IPS-18c (cell line): ENCODE data around the gene EML1.
A peak's percentile ranks its signal among the peaks of the same experiment; 100 is the strongest.

Source experiments
- H3K4me3 ChIP-seq: 2 replicates; pipeline ENCODE4 v1.7.0; 2013; ENCODE audit warnings: low read depth, mild to moderate bottlenecking, low read length, moderate library complexity; ENCODE audit not compliant: insufficient read depth
- H3K9me3 ChIP-seq: one replicate; pipeline ENCODE4 v1.6.1; 2013; ENCODE audit warnings: mild to moderate bottlenecking, low read length, moderate library complexity; ENCODE audit not compliant: control insufficient read depth, insufficient read depth

The EML1 gene

DNA sequence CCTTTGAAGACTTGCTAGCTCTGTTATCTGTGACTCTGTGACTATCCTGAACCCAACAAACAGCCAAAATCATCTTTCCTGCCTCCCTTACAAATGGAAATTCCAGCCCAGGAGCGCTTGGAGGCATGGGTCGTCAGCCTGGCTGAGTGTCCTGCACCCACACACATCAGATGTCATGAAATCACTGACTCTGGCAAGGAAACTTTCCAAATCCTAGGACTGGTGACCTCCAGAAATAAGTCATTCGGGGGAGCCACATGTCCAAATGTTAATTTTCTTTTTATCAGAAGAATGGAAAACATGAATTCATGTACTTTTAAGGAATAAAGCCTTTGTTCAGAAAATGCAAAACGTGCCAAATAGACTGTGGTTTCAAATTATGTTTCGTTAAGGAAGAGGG is 175.7 kb downstream of the EML1 start:
- Histone ChIP-seq H3K9me3 (peaks cover 3% of the 10 kb centered on the region), H3K4me3 (no peak overlapping the region)

DNA sequence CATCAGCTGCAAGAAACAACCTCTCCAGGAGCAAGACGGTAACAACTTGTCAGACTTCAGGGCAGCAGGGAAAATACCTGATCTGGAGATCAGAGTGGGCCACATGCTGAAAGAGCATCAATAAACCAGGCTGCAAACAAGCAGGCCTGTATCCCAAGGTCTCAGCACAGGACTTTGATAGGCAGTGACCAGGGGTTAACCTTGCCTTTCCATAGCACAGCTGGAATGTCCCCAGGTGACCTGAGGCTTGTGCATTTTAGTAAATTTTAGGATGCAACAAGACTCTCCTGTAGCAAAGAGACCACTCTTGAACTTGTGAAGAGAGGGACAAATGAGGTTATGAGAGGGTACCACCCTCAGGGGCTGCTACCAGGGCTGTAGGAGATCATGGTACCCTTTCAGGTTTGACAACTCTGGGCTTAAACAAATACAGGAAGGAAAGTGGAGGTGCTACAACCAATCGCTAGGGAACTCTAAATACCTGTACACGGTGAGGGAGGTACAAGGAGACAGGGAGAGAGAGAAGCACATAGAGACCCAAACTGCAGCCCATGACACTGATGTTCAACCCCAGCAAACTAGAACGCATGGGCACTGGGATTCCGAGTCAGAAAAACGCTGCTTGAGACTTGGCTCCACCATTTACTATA is 176.6 kb downstream of the EML1 start:
- Histone ChIP-seq H3K9me3 (peaks cover 3% of the 10 kb centered on the region), H3K4me3 (no peak overlapping the region)

DNA sequence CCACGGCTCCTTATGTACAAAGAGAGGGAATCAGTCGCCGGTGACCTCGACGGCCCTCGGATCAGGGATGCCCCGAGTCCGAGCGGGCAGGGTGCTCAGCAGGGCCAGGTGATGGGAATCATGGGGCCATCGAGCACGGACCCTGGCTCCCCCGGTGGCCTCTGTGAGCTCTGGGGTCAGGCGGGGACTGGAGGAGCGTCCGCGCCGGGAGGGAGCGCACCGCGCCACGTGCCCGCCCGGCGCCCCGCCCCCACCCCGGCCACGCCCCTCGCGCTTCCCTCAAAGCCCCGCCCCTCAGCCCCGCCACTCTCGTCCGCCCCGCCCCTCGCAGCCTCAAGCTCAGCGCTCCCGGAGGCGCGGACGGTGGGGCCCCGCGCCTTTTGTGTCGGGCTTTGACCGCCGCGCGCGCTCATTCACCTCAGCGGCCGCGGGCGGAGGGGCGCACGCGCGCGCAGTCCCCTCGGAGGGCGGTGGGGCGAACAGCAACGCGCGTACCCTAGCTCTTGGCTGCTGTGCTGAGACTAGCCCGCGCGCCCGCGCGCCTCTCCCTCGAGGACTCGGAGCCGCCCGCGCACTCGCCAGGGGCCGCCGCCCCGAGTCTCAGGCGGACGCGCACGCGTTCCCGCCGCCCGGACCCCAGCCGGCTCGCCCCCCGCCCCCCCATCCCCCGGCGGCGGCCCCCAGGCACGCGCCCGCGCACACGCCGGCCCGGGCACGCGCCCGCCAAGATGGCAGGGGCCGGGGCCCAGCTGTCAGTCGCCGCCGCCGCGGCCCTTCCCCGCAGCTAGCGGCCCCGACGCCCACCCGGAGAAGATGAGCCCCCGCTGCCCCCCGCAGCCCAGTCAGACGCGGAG is 178.1 kb downstream of the EML1 start:
- peak overlapping the region; percentile 71 for H3K4me3 ChIP-seq
- peaks cover 3% of the 10 kb centered on the region for H3K9me3 ChIP-seq

DNA sequence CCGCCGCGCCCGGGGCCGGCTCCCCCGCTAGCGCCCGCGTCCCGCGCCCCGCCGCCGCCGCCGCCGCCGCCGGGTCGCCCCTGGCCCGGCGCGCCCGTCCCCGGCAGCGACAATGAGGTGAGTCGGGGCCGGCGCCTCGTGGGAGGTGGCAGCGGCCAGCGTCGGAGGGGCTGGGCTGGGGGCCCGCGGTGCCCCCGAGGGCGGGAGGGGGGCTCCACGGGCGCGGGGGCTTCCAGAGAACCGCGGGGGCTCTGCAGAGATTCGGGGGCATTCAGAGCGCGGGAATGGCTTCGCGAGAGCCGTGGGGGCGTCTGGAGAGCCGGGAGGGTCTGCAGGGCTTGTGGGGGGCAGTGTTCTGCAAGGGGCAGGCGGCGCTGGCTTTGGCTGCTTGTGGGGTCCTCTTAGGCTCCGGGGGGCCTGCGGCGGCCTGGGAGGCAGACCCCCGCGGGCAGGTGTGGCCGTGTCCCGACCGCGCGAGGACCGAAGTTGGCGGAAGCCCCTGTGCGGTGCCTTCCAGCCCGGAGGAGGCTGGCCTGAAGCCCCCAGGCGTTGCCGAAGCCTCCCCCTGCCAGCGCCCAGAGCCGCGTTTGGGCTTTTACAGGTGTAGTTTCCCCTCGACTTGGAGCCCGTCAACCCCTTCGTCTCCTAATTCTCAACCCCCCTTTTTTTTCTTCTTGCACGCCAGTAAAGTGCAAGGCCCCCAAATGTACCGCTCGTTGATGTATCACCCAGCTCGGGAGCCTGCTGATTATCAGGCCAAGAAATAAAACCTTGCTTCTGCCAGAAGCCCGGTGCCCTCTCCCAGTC is 178.9 kb downstream of the EML1 start:
- H3K4me3 ChIP-seq = peak overlapping the region; percentile 71
- H3K9me3 ChIP-seq = peaks cover 3% of the 10 kb centered on the region

DNA sequence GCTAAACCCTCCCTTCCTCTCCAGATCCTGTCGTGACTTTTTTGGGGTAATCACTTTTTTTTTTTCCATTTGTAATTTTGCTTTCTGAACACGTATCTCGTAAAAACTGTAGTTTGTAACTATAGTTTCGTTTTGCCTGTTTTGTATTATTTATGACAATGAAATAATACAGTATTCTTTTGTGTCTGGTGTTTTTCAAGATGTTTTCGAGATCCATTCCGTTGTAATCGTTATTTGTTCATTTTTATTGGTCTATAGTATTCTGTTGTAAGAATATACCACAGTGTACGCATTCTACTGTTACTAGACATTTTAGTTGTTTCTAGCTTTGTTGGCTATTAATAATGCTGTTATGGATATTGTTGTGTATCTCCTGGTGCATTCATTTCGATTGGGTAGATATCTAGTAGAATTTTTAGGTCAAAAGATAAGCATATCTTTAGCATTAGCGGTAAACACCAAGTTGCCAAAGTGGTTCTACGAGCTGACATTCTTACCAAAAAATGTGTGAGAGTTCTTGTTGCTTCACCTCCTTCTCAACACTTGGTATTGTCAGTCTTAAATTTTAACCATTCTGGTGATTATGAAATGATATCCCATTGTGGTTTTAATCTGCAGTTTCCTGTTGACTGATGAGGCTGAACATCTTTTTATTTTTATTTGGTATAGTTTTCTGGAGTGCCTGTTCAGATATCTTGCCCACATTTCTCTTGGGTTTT is 179.7 kb downstream of the EML1 start:
- peak overlapping the region; percentile 71 for H3K4me3 ChIP-seq
- H3K9me3 ChIP-seq = peaks cover 3% of the 10 kb centered on the region

DNA sequence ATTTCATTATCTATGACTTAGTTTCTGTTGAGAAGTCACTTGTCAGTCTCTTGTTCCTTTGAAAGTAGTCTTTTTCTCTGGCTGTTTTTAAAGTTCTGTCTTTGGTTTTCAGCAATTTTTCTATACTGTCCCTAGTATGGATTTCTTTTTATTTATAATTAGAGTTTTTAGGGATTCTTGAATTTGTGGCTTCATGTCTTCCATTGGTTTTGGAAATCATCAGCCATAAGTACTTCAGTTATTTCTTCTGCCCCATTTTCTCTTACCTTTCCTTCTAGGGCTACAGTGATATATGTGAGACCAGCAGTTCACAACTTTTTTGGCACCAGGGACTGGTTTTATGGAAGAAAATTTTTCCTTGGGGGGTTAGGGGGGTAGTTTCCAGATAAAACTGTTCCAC is 182.0 kb downstream of the EML1 start:
- Histone ChIP-seq H3K9me3 (no peaks in the 10 kb centered on the region), H3K4me3 (no peak overlapping the region)

DNA sequence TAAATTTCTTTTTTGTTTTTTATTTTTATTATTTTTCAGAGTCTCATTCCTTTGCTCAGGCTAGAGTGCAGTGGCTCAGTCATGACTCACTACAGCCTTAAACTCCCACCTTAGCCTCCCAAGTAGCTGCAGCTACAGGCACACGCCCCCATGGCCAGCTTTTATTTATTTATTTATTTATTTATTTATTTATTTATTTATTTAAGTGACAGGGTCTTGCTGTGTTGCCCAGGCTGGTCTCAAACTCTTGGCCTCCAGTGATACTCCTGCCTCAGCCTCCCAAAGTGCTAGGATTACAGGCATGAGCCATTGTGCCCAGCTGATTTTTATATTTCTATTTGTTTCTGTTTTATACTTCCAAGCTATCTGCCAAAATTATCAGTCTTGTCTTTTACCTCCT is 182.8 kb downstream of the EML1 start:
- Histone ChIP-seq H3K4me3 (no peak overlapping the region), H3K9me3 (no peaks in the 10 kb centered on the region)

DNA sequence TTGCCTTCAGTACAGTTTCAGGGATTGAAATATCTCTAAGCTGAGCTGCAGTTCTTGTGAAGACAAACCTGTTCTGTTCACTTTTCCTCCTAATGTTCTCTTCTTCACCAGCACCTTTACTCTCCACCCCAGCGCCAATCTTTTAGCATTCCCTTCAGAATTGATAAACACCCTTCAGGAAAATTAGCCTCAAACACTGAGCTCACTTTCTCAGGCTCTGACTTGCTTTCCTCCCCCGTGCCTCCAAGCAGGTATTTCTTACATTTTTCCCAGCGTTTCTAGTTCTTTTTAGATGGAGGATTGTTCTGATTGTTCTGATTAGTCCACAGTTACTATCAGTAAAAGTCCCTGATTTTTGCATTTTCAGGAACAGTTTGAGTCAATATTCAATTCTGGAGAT is 183.5 kb downstream of the EML1 start:
- Histone ChIP-seq H3K4me3 (no peak overlapping the region), H3K9me3 (no peaks in the 10 kb centered on the region)

DNA sequence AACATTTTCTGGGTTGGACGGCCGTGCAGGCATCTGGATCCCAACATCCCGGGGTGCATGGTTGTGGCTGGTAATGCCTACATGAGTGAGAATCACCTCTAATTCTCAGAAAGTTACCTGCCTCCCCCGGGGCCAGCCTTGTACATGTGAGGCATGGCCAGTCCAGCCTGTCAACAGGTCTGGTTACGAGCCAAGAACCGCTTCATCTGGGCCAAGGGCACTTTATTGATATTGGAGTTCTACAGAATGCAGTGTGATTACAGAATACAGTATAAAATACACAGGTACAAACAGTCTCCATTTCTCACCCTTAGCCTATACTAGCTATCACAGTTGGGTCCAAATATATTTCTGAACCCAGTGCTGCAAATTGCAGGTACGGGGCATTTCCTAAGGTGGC is 187.1 kb downstream of the EML1 start:
- Histone ChIP-seq H3K9me3 (no peaks in the 10 kb centered on the region), H3K4me3 (no peak overlapping the region)

DNA sequence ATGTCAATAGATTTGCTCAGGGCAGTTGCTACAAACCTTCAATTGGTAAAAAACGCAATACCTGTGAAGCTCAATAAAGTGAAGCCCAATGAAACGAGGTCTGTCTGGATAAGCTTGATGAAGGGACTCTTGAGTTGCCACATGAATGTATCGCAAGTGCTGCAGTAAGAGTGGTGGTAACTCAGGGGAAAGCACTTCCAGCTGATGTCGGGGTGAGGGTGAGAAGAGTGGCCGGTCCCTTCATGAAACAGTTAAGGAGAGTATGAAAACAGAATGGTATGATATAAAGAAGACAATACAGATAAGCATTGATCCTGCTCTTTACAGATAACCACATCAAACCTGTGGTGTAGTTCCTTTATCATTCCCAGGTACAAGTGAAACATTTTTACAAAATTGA is 188.6 kb downstream of the EML1 start:
- Histone ChIP-seq H3K4me3 (no peak overlapping the region), H3K9me3 (no peaks in the 10 kb centered on the region)

DNA sequence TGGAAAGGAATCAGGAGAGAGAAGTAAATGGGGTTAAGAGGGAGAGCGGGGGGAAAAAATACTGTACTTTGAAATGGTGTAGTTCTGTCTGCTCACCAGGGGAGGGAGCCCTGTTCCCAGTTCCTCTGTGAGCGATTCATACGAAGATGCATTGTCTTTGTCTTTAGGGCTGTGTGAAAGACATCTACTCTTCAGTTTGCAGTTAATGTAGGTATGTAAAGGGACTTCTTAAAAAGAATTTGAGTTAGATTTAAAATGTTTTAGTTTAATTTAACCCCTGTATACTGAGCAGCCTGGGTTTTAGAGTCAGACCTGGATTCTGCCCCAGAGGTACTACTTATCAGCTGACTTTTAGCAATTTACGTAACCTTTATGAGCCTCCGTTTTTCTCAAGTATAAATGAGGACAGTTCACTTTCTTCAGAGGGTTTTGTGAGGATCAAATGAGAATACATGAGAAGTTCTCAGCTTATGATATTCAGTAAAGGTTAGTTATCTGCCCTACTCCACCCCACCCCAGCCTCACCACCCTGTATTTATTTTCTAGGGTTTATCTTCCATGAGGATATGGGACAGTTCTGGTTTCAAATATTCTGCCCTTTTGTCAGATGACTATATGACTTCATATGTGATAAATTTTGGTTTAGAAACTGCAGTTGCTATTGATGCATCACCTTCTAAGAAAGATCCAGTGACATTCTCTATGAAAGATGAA is 189.5 kb downstream of the EML1 start:
- Histone ChIP-seq H3K4me3 (no peak overlapping the region), H3K9me3 (no peaks in the 10 kb centered on the region)

DNA sequence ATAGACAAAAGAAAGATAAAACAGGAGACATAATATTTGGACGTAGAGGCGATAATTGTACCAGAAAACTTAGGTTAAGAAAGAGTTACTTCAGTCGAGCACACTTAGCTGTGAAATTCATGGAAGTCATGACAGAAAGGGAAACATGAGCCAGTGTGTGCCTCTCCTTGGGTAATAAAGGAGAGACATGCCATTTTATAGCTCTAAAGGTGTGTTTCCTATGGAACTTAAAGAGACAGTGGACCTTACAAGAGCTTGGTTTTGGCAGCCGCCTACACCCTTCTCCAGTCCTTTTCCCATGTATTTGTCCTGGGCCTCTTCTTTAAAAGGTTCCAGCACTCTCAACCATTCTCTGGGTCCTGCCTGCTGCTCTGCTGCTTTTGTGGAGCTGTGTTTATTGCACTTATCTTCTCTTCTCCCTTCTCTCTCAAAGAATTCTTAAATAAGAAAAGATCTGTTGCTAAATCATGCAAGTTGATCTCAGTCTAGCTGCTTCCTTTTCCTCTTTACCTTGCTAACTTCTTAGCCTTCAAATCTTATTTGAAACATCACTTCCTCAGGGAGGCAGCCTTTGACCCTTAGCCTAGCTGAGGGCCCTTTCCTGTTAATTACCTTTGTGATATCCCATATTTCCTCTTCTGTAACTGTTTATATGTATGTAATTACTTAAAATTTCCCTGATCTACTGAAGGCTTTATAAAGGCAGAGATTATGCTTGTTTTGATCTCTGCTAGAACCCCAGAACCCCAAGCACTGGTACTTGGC is 190.2 kb downstream of the EML1 start:
- Histone ChIP-seq H3K9me3 (no peaks in the 10 kb centered on the region), H3K4me3 (no peak overlapping the region)

DNA sequence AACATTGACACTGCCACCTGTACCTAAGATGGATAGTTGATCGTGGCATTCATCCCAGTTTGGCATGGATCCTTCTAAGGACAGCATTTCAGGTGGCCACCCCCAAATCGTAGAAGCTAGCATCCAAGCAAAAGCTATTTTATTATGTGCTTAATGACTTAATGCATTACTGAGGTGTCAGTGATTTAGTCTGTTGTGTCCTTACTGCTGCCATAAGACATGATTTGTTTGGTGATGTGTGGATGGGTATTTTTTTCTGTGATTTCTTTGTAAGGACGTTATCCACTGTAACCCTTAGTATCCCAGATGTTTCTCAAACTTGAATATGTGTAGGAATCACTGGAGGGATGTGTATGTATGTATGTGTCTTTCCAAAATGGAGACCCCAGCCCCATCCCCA is 190.8 kb downstream of the EML1 start:
- no peak overlapping the region for H3K4me3 ChIP-seq
- H3K9me3 ChIP-seq = no peaks in the 10 kb centered on the region

DNA sequence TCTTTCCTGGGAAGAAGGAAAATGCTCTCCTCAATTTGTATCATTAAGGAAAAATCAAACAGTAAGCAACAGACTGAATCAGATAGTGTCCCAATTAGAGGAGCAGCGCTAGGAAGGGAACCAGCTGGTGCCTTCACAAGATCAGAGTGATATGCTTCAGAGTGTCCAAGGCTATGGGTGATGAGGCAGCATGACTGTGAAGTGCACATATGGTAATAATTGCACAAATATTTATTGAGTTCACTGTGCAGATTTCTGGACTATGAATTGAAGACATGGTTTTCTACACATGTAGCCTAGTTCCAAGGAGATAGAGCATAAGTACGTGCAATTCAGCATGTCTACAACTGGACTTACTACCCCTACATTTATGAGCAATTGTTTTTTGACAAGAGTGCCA is 193.2 kb downstream of the EML1 start:
- Histone ChIP-seq H3K4me3 (no peak overlapping the region), H3K9me3 (no peaks in the 10 kb centered on the region)

DNA sequence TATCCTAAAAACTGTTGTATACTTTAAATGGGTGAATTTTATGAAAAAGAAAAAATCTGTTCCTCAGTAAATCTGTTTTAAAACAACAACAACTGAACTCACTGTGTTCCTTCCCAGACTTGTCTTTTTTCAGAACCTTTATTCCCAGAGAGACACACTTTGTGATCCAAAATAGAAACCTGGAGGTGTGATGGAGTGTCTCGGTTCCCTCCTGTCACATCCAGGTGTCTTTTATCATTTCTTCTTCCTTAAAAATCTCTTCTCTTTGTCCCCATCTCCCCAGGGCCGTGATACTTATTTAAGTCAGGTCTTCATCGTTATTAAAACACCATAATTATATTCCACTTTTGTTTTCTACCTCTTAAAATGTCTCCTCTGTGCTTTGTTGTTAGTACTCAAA is 195.8 kb downstream of the EML1 start:
- Histone ChIP-seq H3K9me3 (no peaks in the 10 kb centered on the region), H3K4me3 (no peak overlapping the region)
